Measurements from ENCODE around the gene KIF25.

KIF25 gene

GRCh38 chr6:168088161-168089053 lies 90.9 kb downstream of the KIF25 start:
- DNase-seq = peak; percentile 75

- DNase-seq = peak; percentile 29
These were observed 92.0 kb downstream of the KIF25 start for GRCh38 chr6:168089186-168090063.

- DNase-seq = no peak
These were observed 92.7 kb downstream of the KIF25 start for GRCh38 chr6:168090064-168090690.

- no peak for DNase-seq
These were observed 93.2 kb downstream of the KIF25 start for GRCh38 chr6:168090706-168091105.

- no peak for DNase-seq
These were observed 94.2 kb downstream of the KIF25 start for GRCh38 chr6:168091381-168092264.

- no peak for DNase-seq
These were observed 95.1 kb downstream of the KIF25 start for GRCh38 chr6:168092541-168092940.

GRCh38 chr6:168093071-168093505 lies 95.6 kb downstream of the KIF25 start:
- DNase-seq = no peak

- DNase-seq = peak; percentile 26
These were observed 96.2 kb downstream of the KIF25 start for GRCh38 chr6:168093634-168094033.

Data from right kidney (tissue), 1 donor.